ENCODE results near the gene PHF24. TPM values are rescaled to one million over a fixed set of nuclear protein-coding genes. Genes with fewer than 3 reads are reported as not detected.
"Not testable (repeated sequence)": the region's sequence is repeated elsewhere in the genome, so short reads cannot be mapped to it uniquely, and the experiment has no call there.

Gene PHF24
- total and polyA plus RNA-seq, 2 of the 4 experiments (the other 2 are of a cell fraction) = 0.02 TPM; not detected in 1

DNA sequence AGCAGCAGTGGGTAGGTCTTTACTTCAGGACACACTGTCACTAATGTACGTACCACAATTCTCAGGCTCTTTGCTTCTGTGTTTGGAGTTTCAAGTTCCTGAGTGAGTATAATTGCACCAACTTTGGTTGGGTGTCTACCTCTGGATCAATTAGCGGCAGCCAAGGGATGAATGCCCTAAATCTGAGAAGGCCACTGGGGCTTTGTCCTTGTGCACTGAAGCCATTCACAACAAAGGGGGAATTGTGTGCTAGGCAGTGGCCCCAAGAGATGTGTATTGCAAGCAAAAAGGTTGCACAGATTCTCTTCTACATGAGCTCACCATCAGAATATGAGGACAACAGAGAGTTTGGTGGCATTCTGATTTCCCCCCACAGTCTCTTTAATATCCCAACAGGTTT lies 3.9 kb upstream of the PHF24 start:
- H4K20me1 ChIP-seq (ENCODE audit: insufficient read depth, low read length) = no peaks in the 10 kb centered on the region
- no peak overlapping the region for H3K4ac ChIP-seq (ENCODE audit: low read depth, low read length)
- no TSS peak for BruUV-seq (replicated peaks)
- no peak for ATAC-seq (ENCODE audit: low read depth)
- H2AFZ ChIP-seq (replicated peaks; ENCODE audit: low read length, poor library complexity) = no peak overlapping the region
- WGBS, 2 experiments (ENCODE audit: extremely low coverage in 2 of 2, insufficient read length in 1 of 2) = 100% methylated on average over 1 of the region's 2 CpGs; no CpG with 5 or more reads in 1 of the 2 experiments
- no peak overlapping the region for H2BK15ac ChIP-seq (ENCODE audit: low read depth, low read length)
- peaks cover 34% of the 10 kb centered on the region for H3K27me3 ChIP-seq (ENCODE audit: control insufficient read depth, insufficient read depth, low read length)
- no peak overlapping the region for H3K23ac ChIP-seq (ENCODE audit: low read depth, low read length)
- no peak overlapping the region for H4K5ac ChIP-seq (ENCODE audit: low read depth, low read length)
- ChIA-PET POLR2A (ENCODE audit: unreplicated experiment) (no interaction called here), CTCF (no interaction called here)
- dilution Hi-C loops (cut with HindIII; ENCODE audit: low sequenced_read_pairs, unreplicated experiment) = no loop called here
- no peaks in the 10 kb centered on the region for H3K9me3 ChIP-seq (ENCODE audit: control insufficient read depth, insufficient read depth, low read length)
- no peaks in the 10 kb centered on the region for H3K79me1 ChIP-seq (ENCODE audit: low read depth in 1 of 2, low read length in 2 of 2)
- no peak overlapping the region for H2BK5ac ChIP-seq (ENCODE audit: low read depth, low read length, poor library complexity, severe bottlenecking)
- H4K91ac ChIP-seq (ENCODE audit: insufficient read depth, low read depth, low read length) = no peak overlapping the region
- H3K9me1 ChIP-seq (ENCODE audit: insufficient read depth, low read length) = no peaks in the 10 kb centered on the region
- no peak overlapping the region for H2BK120ac ChIP-seq (ENCODE audit: low read depth, low read length)
- H2AK9ac ChIP-seq (replicated peaks; ENCODE audit: low read depth, low read length, poor library complexity) = no peak overlapping the region
- intact Hi-C loops (cut with micrococcal nuclease) = loop anchor here (2.0 kb wide), 1 partner anchor 55 kb away; no protein-coding TSS in a partner anchor
- H2AK5ac ChIP-seq (ENCODE audit: low read depth, low read length) = no peak overlapping the region
- H3K56ac ChIP-seq (ENCODE audit: extremely low read depth, insufficient read depth, low read length) = no peak overlapping the region
- DNase-seq = no peak
- no peak overlapping the region for H2BK20ac ChIP-seq (ENCODE audit: low read depth, low read length)
- TF ChIP-seq RFX5 (IDR thresholded peaks at IDR 0.05; ENCODE audit: low read depth, low read length) (no peak), MAFK (IDR thresholded peaks at IDR 0.05; ENCODE audit: low read depth, low read length) (no peak), MXI1 (IDR thresholded peaks at IDR 0.05; ENCODE audit: borderline replicate concordance, low read depth, low read length) (no peak), POLR2A (IDR thresholded peaks at IDR 0.05; ENCODE audit: low read depth, low read length) (no peak), BHLHE40 (IDR thresholded peaks at IDR 0.05; ENCODE audit: low read depth, low read length) (no peak)
- TF ChIP-seq, protein P1, sequence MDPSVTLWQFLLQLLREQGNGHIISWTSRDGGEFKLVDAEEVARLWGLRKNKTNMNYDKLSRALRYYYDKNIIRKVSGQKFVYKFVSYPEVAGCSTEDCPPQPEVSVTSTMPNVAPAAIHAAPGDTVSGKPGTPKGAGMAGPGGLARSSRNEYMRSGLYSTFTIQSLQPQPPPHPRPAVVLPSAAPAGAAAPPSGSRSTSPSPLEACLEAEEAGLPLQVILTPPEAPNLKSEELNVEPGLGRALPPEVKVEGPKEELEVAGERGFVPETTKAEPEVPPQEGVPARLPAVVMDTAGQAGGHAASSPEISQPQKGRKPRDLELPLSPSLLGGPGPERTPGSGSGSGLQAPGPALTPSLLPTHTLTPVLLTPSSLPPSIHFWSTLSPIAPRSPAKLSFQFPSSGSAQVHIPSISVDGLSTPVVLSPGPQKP (IDR thresholded peaks at IDR 0.05; ENCODE audit: borderline replicate concordance, low read depth, low read length) = no peak
- TF ChIP-seq, protein P2, sequence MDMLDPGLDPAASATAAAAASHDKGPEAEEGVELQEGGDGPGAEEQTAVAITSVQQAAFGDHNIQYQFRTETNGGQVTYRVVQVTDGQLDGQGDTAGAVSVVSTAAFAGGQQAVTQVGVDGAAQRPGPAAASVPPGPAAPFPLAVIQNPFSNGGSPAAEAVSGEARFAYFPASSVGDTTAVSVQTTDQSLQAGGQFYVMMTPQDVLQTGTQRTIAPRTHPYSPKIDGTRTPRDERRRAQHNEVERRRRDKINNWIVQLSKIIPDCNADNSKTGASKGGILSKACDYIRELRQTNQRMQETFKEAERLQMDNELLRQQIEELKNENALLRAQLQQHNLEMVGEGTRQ (IDR thresholded peaks at IDR 0.05; ENCODE audit: low read depth, low read length) = no peak
- in situ Hi-C loops (cut with MboI; ENCODE audit: low sequenced_read_pairs) = no loop called here
- H3K9ac ChIP-seq (ENCODE audit: low read depth, low read length) = no peak overlapping the region
- H3K27ac ChIP-seq (ENCODE audit: insufficient read depth, low read length) = no peak overlapping the region
- no peak overlapping the region for H3K4me2 ChIP-seq (ENCODE audit: low read depth, low read length)
- H3K36me3 ChIP-seq (ENCODE audit: control insufficient read depth, insufficient read depth, low read length) = no peaks in the 10 kb centered on the region
- no peak overlapping the region for H3K14ac ChIP-seq (replicated peaks; ENCODE audit: low read depth, low read length)
- no peaks in the 10 kb centered on the region for H3K4me1 ChIP-seq (ENCODE audit: control insufficient read depth, insufficient read depth, low read length)
- no peak overlapping the region for H3K4me3 ChIP-seq (ENCODE audit: insufficient read depth, low read depth, low read length)
- no peak overlapping the region for H3K18ac ChIP-seq (ENCODE audit: low read depth, low read length)
- H4K8ac ChIP-seq (ENCODE audit: low read depth in 2 of 2, low read length in 2 of 2) = no peak overlapping the region

DNA sequence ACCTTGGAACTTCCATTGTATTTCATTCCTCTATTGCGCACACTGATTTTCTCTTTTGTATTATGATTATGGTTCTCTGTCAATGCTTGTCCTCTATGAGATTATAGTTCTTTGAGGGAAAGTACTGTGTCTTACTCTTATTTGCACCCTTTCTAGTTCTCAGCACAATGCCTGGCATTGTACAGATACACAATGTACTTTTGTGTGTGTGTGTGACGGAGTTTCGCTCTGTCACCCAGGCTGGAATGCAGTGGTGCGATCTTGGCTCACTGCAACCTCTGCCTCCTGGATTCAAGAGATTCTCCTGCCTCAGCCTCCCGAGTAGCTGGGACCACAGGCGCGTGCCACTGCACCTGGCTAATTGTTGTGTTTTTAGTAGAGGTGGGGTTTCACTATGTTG lies 2.0 kb upstream of the PHF24 start:
- H3K23ac ChIP-seq (ENCODE audit: low read depth, low read length); H3K36me3 ChIP-seq (ENCODE audit: control insufficient read depth, insufficient read depth, low read length); DNase-seq; H2BK120ac ChIP-seq (ENCODE audit: low read depth, low read length); BruUV-seq (replicated peaks); CTCF ChIA-PET; H2AFZ ChIP-seq (replicated peaks; ENCODE audit: low read length, poor library complexity); in situ Hi-C loops (cut with MboI; ENCODE audit: low sequenced_read_pairs); intact Hi-C loops (cut with micrococcal nuclease); H3K14ac ChIP-seq (replicated peaks; ENCODE audit: low read depth, low read length); H2BK15ac ChIP-seq (ENCODE audit: low read depth, low read length); H3K9ac ChIP-seq (ENCODE audit: low read depth, low read length); H4K20me1 ChIP-seq (ENCODE audit: insufficient read depth, low read length); H3K4me2 ChIP-seq (ENCODE audit: low read depth, low read length); H3K4me3 ChIP-seq (ENCODE audit: insufficient read depth, low read depth, low read length); H4K91ac ChIP-seq (ENCODE audit: insufficient read depth, low read depth, low read length); H2BK5ac ChIP-seq (ENCODE audit: low read depth, low read length, poor library complexity, severe bottlenecking); H4K8ac ChIP-seq (ENCODE audit: low read depth in 2 of 2, low read length in 2 of 2); H2AK9ac ChIP-seq (replicated peaks; ENCODE audit: low read depth, low read length, poor library complexity); H3K56ac ChIP-seq (ENCODE audit: extremely low read depth, insufficient read depth, low read length); dilution Hi-C loops (cut with HindIII; ENCODE audit: low sequenced_read_pairs, unreplicated experiment); H2AK5ac ChIP-seq (ENCODE audit: low read depth, low read length); H3K79me1 ChIP-seq (ENCODE audit: low read depth in 1 of 2, low read length in 2 of 2); H2BK20ac ChIP-seq (ENCODE audit: low read depth, low read length); H3K18ac ChIP-seq (ENCODE audit: low read depth, low read length); H4K5ac ChIP-seq (ENCODE audit: low read depth, low read length); ATAC-seq (ENCODE audit: low read depth); H3K4me1 ChIP-seq (ENCODE audit: control insufficient read depth, insufficient read depth, low read length); H3K9me3 ChIP-seq (ENCODE audit: control insufficient read depth, insufficient read depth, low read length); H3K27ac ChIP-seq (ENCODE audit: insufficient read depth, low read length); POLR2A ChIA-PET (ENCODE audit: unreplicated experiment); H3K4ac ChIP-seq (ENCODE audit: low read depth, low read length); H3K9me1 ChIP-seq (ENCODE audit: insufficient read depth, low read length): not testable (repeated sequence)
- H3K27me3 ChIP-seq (ENCODE audit: control insufficient read depth, insufficient read depth, low read length) = peaks cover 49% of the 10 kb centered on the region
- 100% methylated on average over 3 of the region's 7 CpGs; no CpG with 5 or more reads in 1 of the 2 experiments for WGBS, 2 experiments (ENCODE audit: extremely low coverage in 2 of 2, insufficient read length in 1 of 2)
